GM18511 (cell line): ENCODE results near the gene AGBL4.
"Not testable (repeated sequence)": the region's sequence is repeated elsewhere in the genome, so short reads cannot be mapped to it uniquely, and the experiment has no call there.

Source experiments
- ATAC-seq: cut with Tn5 transposase; IDR thresholded peaks from one replicate; pipeline ENCODE4 v1.9.1; 2021; ENCODE audit warnings: mild to moderate bottlenecking, moderate library complexity; ENCODE audit not compliant: unreplicated experiment

The AGBL4 gene

GRCh38 chr1:50023292-50024159 is at the start of gene AGBL4:
TSS of gene AGBL4 (minus strand) at chr1:50023954.
- no peak for ATAC-seq

GRCh38 chr1:50066806-50067205 is 43.1 kb upstream of the AGBL4 start:
- no peak for ATAC-seq

- no peak for ATAC-seq
These were observed 36.5 kb upstream of the AGBL4 start for GRCh38 chr1:50060279-50060678.

GRCh38 chr1:50048791-50049190 is 25.0 kb upstream of the AGBL4 start:
- no peak for ATAC-seq

GRCh38 chr1:50047916-50048694 is 24.4 kb upstream of the AGBL4 start:
- ATAC-seq = no peak

GRCh38 chr1:50038237-50038809 is 14.6 kb upstream of the AGBL4 start:
- ATAC-seq = no peak

GRCh38 chr1:50027794-50028193 is 4.0 kb upstream of the AGBL4 start:
- no peak for ATAC-seq

GRCh38 chr1:49995734-49996133 is 28.0 kb downstream of the AGBL4 start:
- no peak for ATAC-seq

- ATAC-seq = no peak
These were observed 52.7 kb downstream of the AGBL4 start for GRCh38 chr1:49971088-49971487.

- no peak for ATAC-seq
These were observed 72.4 kb downstream of the AGBL4 start for GRCh38 chr1:49951385-49951784.

GRCh38 chr1:49915301-49915700 is 108.5 kb downstream of the AGBL4 start:
- not testable (repeated sequence) for ATAC-seq

GRCh38 chr1:49906365-49906764 is 117.4 kb downstream of the AGBL4 start:
- ATAC-seq = no peak

- no peak for ATAC-seq
These were observed 159.2 kb downstream of the AGBL4 start for GRCh38 chr1:49864581-49864980.

- ATAC-seq = no peak
These were observed 169.0 kb downstream of the AGBL4 start for GRCh38 chr1:49854741-49855140.

GRCh38 chr1:49842596-49842995 is 181.2 kb downstream of the AGBL4 start:
- no peak for ATAC-seq

- no peak for ATAC-seq
These were observed 182.0 kb downstream of the AGBL4 start for GRCh38 chr1:49841767-49842166.

- no peak for ATAC-seq
These were observed 199.5 kb downstream of the AGBL4 start for GRCh38 chr1:49824261-49824660.

GRCh38 chr1:49817681-49818080 is 206.1 kb downstream of the AGBL4 start:
- no peak for ATAC-seq

GRCh38 chr1:49787013-49787412 is 236.7 kb downstream of the AGBL4 start:
- not testable (repeated sequence) for ATAC-seq

GRCh38 chr1:49765034-49765433 is 258.7 kb downstream of the AGBL4 start:
- no peak for ATAC-seq

GRCh38 chr1:49738118-49738517 is 285.6 kb downstream of the AGBL4 start:
- not testable (repeated sequence) for ATAC-seq

GRCh38 chr1:49728377-49728776 is 295.4 kb downstream of the AGBL4 start:
- ATAC-seq = no peak
